Suprapubic skin (tissue), 4 donors: Measurements from ENCODE around the gene CRYBA2. TPM values are rescaled to one million over a fixed set of nuclear protein-coding genes. Genes with fewer than 3 reads are reported as not detected.

Experiments used
- DNase-seq, 2 donors: peaks; one replicate each; pipeline ENCODE4 v3.0.0-alpha.2; 2019; ENCODE audit warnings: low spot score in 2 of 2
- H3K27ac ChIP-seq: fragments of 200-600 bp; sonication (generic); one replicate; pipeline ENCODE4 v1.5.1; 2019
- H3K27me3 ChIP-seq: fragments of 200-600 bp; sonication (generic); one replicate; pipeline ENCODE4 v1.5.1; 2019
- H3K36me3 ChIP-seq: fragments of 200-600 bp; sonication (generic); one replicate; pipeline ENCODE4 v1.5.1; 2019
- H3K4me1 ChIP-seq: fragments of 200-600 bp; sonication (generic); one replicate; pipeline ENCODE4 v1.5.1; 2019
- H3K4me3 ChIP-seq: fragments of 200-600 bp; sonication (generic); one replicate; pipeline ENCODE4 v1.5.1; 2019; ENCODE audit warnings: mild to moderate bottlenecking
- H3K9me3 ChIP-seq: fragments of 200-600 bp; sonication (generic); one replicate; pipeline ENCODE4 v1.5.1; 2019
- CTCF ChIP-seq, 2 donors: fragments of 200-600 bp in 1 of 2; fragments of 450-650 bp in 1 of 2; sonication (generic) in 1 of 2; IDR thresholded peaks; one replicate each; pipeline ENCODE4 v1.5.1; 2016 to 2019; ENCODE audit warnings: antibody characterized with exemption in 2 of 2, mild to moderate bottlenecking in 1 of 2, moderate library complexity in 1 of 2
- EP300 ChIP-seq: sonication (generic); formaldehyde crosslinking; IDR thresholded peaks from one replicate; pipeline ENCODE4 v1.6.1; 2017; ENCODE audit warnings: antibody characterized with exemption
- POLR2A ChIP-seq, 2 donors: fragments of 450-650 bp; IDR thresholded peaks; one replicate each; pipeline ENCODE4 v1.6.1; 2017; ENCODE audit warnings: antibody characterized with exemption in 2 of 2, mild to moderate bottlenecking in 2 of 2, moderate library complexity in 2 of 2
- POLR2AphosphoS5 ChIP-seq, 3 donors: sonication (generic); formaldehyde crosslinking; IDR thresholded peaks; one replicate each; pipeline ENCODE4 v1.6.1; 2017; ENCODE audit warnings: antibody characterized with exemption in 3 of 3
- WGBS: methylation state at CpG from one replicate; pipeline ENCODE4 v1.1.5; 2018; 5-methylcytosine and 5-hydroxymethylcytosine counted together
- total RNA-seq, 4 donors: library from RNA; depleted of rRNA; stranded (reverse); fragments of >200 nt; gene quantifications; one replicate each; pipeline ENCODE4 v1.1.0, GENCODE V29; 2016

CRYBA2 gene
- total RNA-seq, 4 donors from 2014 or later = not detected

GRCh38 chr2:218961651-218962570 lies 31.3 kb downstream of the CRYBA2 start:
- H3K4me1 ChIP-seq = peaks cover 27% of the 10 kb centered on the region
- H3K27ac ChIP-seq = no peak overlapping the region
- H3K36me3 ChIP-seq = no peaks in the 10 kb centered on the region
- H3K4me3 ChIP-seq = no peak overlapping the region
- TF ChIP-seq POLR2A (IDR thresholded peaks at IDR 0.05) (no peak), CTCF (IDR thresholded peaks at IDR 0.05) (no peak), EP300 (no peak), POLR2AphosphoS5 (IDR thresholded peaks at IDR 0.05) (no peak)
- no peak for DNase-seq
- no peaks in the 10 kb centered on the region for H3K9me3 ChIP-seq
- peaks cover 97% of the 10 kb centered on the region for H3K27me3 ChIP-seq
- WGBS = 17% methylated on average over 33 of the region's 34 CpGs

GRCh38 chr2:218961229-218961628 lies 32.0 kb downstream of the CRYBA2 start:
- Histone ChIP-seq H3K9me3 (no peaks in the 10 kb centered on the region), H3K27ac (no peak overlapping the region), H3K4me3 (no peak overlapping the region), H3K4me1 (peaks cover 27% of the 10 kb centered on the region), H3K27me3 (peaks cover 98% of the 10 kb centered on the region), H3K36me3 (no peaks in the 10 kb centered on the region)
- TF ChIP-seq CTCF (IDR thresholded peaks at IDR 0.05) = no peak
- TF ChIP-seq EP300 = no peak
- no peak for TF ChIP-seq POLR2AphosphoS5 (IDR thresholded peaks at IDR 0.05)
- no peak for TF ChIP-seq POLR2A (IDR thresholded peaks at IDR 0.05)
- DNase-seq = no peak
- WGBS = 7% methylated on average over 4 of the region's 4 CpGs

DNA sequence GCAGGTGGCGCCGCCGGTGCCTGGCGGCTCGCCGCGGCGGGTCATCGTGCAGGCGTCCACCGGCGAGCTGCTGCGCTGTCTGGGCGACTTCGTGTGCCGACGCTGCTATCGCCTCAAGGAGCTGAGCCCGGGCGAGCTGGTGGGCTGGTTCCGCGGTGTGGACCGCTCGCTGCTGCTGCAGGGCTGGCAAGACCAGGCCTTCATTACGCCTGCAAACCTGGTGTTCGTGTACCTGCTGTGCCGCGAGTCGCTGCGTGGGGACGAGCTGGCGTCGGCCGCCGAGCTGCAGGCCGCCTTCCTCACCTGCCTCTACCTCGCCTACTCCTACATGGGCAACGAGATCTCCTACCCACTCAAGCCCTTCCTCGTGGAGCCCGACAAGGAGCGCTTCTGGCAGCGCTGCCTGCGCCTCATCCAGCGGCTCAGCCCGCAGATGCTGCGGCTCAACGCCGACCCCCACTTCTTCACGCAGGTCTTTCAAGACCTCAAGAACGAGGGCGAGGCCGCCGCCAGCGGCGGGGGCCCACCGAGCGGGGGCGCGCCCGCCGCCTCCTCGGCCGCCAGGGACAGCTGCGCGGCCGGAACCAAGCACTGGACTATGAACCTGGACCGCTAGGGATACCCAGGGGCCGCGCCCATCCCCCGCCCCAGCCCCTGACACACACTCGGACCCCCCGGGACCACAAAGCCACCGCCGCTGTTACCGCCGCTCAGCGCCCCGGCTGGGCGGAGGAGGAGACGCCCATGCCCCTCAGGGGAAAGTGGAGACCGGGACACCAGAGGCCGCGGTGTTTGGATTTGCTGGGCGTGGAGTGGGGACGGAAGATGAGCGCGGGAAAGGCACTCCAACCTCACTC lies 32.7 kb downstream of the CRYBA2 start:
- H3K9me3 ChIP-seq = no peaks in the 10 kb centered on the region
- no peaks in the 10 kb centered on the region for H3K36me3 ChIP-seq
- H3K4me3 ChIP-seq = peak overlapping the region; percentile 37
- DNase-seq = no peak
- WGBS = 3% methylated on average over 49 of the region's 87 CpGs
- peaks cover 27% of the 10 kb centered on the region for H3K4me1 ChIP-seq
- no peak overlapping the region for H3K27ac ChIP-seq
- TF ChIP-seq POLR2AphosphoS5 (IDR thresholded peaks at IDR 0.05) (no peak), CTCF (IDR thresholded peaks at IDR 0.05) (no peak), POLR2A (IDR thresholded peaks at IDR 0.05) (no peak), EP300 (no peak)
- H3K27me3 ChIP-seq = peaks cover 98% of the 10 kb centered on the region

GRCh38 chr2:218959761-218960308 lies 33.4 kb downstream of the CRYBA2 start:
- no CpG with 5 or more reads among the region's 67 CpGs for WGBS
- no peaks in the 10 kb centered on the region for H3K36me3 ChIP-seq
- peaks cover 98% of the 10 kb centered on the region for H3K27me3 ChIP-seq
- H3K4me3 ChIP-seq = peak overlapping the region; percentile 37
- H3K27ac ChIP-seq = no peak overlapping the region
- DNase-seq = no peak
- TF ChIP-seq EP300 = no peak
- no peak for TF ChIP-seq CTCF (IDR thresholded peaks at IDR 0.05)
- H3K9me3 ChIP-seq = no peaks in the 10 kb centered on the region
- H3K4me1 ChIP-seq = peaks cover 27% of the 10 kb centered on the region
